T-helper 17 cell (primary cell): ENCODE results near the gene AAR2. TPM values are rescaled to one million over a fixed set of nuclear protein-coding genes. Genes with fewer than 3 reads are reported as not detected.

Source experiments
- ATAC-seq: fragments of 150-1000 bp; cut with Tn5 transposase; 2 replicates; pipeline ENCODE4 v1.10.0; 2021; ENCODE audit warnings: mild to moderate bottlenecking, moderate library complexity
- DNase-seq, 3 donors: peaks; one replicate each; pipeline versions ENCODE4 v3.0.0 to v3.0.0-alpha.2; 2020 to 2021
- H3K9me3 ChIP-seq: one replicate; pipeline ENCODE4 v1.7.0; 2013; ENCODE audit warnings: low read length, mild to moderate bottlenecking; ENCODE audit not compliant: control insufficient read depth, poor library complexity, severe bottlenecking
- H3K27ac Mint-ChIP-seq: one replicate; pipeline ENCODE4 v1.8.0; 2022; ENCODE audit warnings: mild to moderate bottlenecking, moderate library complexity, mixed read lengths
- H3K27me3 Mint-ChIP-seq: one replicate; pipeline ENCODE4 v1.8.0; 2022; ENCODE audit warnings: mixed read lengths
- H3K36me3 Mint-ChIP-seq: one replicate; pipeline ENCODE4 v1.8.0; 2022; ENCODE audit warnings: low read depth, mixed read lengths
- H3K4me1 Mint-ChIP-seq: one replicate; pipeline ENCODE4 v1.8.0; 2022; ENCODE audit warnings: mild to moderate bottlenecking, mixed read lengths
- H3K4me3 Mint-ChIP-seq: one replicate; pipeline ENCODE4 v1.8.0; 2022; ENCODE audit warnings: mild to moderate bottlenecking, moderate library complexity, mixed read lengths
- total RNA-seq, 4 donors: library from RNA in 2 of 4; stranded (reverse) in 2 of 4; gene quantifications; one replicate each; pipeline ENCODE4 v1.2.3 and lab custom pipeline; 2022 to 2026

Gene AAR2
- total RNA-seq, 2 donors from 2014 or later = 16.7 to 23.0 TPM

DNA sequence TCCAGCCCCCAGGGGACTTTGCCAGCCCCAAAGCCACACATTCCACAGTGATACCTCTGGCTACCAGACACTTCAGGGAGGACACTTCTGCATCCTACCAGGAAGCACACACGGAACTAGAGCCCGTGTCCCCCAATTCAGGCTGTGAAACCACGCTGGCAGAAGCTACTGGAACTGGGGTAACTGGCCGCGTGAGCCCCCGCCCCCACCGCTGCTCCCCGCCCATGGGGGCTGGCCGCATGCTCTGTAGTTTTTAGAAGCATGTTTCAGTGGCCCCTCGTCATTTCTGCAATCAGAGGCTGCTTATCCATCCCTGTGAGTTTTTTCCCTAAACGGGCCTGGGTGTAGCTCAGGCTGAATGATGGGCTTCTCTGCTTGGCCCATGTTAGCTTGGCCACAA lies 28.7 kb upstream of the AAR2 start:
- Mint-ChIP-seq H3K4me3 (no peak overlapping the region), H3K36me3 (no peaks in the 10 kb centered on the region), H3K27me3 (peaks cover 50% of the 10 kb centered on the region), H3K27ac (no peak overlapping the region), H3K4me1 (peaks cover 5% of the 10 kb centered on the region)
- no peak for DNase-seq
- H3K9me3 ChIP-seq = no peaks in the 10 kb centered on the region
- ATAC-seq = no peak

DNA sequence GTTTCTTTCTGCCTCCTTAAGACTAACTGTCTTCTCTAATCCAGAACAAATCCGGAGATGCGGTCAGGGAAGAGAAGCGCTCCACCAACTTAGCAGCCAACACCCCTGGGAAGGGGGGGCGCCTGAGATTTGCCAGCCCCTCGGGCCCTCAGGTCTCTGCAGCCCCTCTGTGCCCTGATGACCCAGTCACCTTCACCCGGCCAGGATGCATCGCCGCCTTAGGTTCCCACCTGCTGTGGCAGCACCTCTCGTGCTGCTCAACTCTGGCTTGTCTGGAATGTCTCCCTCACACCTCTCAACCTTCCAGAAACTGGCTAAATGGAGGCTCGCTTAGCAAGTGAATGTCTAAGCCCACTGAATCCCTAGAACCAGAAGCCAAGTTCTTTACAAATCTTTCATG lies 28.0 kb upstream of the AAR2 start:
- no peak overlapping the region for H3K4me3 Mint-ChIP-seq
- H3K27ac Mint-ChIP-seq = no peak overlapping the region
- H3K9me3 ChIP-seq = no peaks in the 10 kb centered on the region
- DNase-seq = no peak
- H3K27me3 Mint-ChIP-seq = peaks cover 50% of the 10 kb centered on the region
- H3K36me3 Mint-ChIP-seq = no peaks in the 10 kb centered on the region
- ATAC-seq = no peak
- peaks cover under 1% of the 10 kb centered on the region for H3K4me1 Mint-ChIP-seq

DNA sequence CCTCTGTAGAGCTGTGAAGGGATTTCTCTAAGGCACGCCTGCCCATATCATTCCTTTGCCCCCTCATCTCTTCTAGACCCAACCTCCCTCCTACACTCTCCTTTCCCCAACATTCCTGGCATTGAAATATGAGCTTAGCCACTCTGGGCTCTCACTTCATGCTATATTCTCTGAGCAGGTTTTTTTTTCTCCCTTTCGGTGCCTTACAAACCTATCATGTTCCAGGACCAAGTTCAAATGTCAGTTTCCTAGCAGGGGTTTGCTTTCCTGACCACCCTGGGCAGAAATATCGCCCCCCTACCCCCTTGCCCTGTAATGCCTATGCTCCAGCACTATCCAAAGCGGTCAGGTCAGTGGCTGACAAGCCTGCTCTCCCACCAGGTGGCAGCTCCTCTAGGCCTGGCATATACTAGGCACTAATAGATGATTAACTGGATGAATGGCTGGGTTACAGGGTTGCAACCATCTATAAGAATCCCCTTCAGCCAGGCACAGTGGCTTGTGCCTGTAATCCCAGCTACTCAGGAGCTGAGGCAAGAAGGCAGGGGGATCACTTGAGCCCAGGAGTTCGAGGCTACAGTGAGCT lies 25.7 kb upstream of the AAR2 start:
- no peaks in the 10 kb centered on the region for H3K36me3 Mint-ChIP-seq
- no peaks in the 10 kb centered on the region for H3K9me3 ChIP-seq
- H3K4me3 Mint-ChIP-seq = no peak overlapping the region
- no peak overlapping the region for H3K27ac Mint-ChIP-seq
- H3K27me3 Mint-ChIP-seq = peaks cover 48% of the 10 kb centered on the region
- H3K4me1 Mint-ChIP-seq = no peaks in the 10 kb centered on the region
- ATAC-seq = no peak
- DNase-seq = no peak

GRCh38 chr20:36213362-36213761 lies 22.9 kb upstream of the AAR2 start:
- ATAC-seq (no peak), DNase-seq (no peak)
- Mint-ChIP-seq H3K4me1 (peaks cover 5% of the 10 kb centered on the region), H3K27ac (no peak overlapping the region), H3K4me3 (no peak overlapping the region), H3K27me3 (peaks cover 42% of the 10 kb centered on the region), H3K36me3 (peaks cover 2% of the 10 kb centered on the region)
- no peaks in the 10 kb centered on the region for H3K9me3 ChIP-seq

DNA sequence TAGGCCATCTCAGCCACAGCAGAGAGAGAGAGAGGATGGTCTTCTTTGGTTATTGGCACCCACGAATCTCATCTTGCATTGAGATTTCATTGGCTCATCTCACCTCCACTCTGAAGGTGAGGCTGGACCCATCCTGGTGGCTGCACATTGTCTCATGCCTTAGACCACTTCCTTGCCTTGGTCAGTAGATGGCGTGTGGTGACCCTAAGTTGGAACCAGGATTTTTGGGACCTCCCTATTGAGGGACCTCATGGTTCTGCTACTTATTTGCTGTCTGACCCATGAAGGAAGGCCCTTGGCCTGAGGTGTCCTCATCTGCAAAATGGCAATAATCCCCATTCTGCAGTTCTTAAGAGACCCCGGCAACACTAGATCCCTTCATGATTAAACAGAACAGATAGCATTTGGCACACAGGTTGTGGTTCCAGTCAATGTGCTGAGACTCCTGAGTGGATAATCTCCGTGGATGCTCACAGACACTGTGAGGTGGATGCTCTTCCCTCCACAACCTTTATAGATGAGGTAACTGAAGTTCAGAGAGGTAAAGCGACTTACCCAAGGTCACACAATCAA lies 21.5 kb upstream of the AAR2 start:
- ATAC-seq = no peak
- H3K4me3 Mint-ChIP-seq = no peak overlapping the region
- peaks cover 36% of the 10 kb centered on the region for H3K27me3 Mint-ChIP-seq
- no peak overlapping the region for H3K27ac Mint-ChIP-seq
- no peak for DNase-seq
- H3K9me3 ChIP-seq = no peaks in the 10 kb centered on the region
- H3K36me3 Mint-ChIP-seq = peaks cover 2% of the 10 kb centered on the region
- peaks cover 5% of the 10 kb centered on the region for H3K4me1 Mint-ChIP-seq

- no peak for ATAC-seq
- no peaks in the 10 kb centered on the region for H3K9me3 ChIP-seq
- peaks cover 2% of the 10 kb centered on the region for H3K36me3 Mint-ChIP-seq
- peaks cover 5% of the 10 kb centered on the region for H3K4me1 Mint-ChIP-seq
- no peak for DNase-seq
- H3K27me3 Mint-ChIP-seq = peaks cover 32% of the 10 kb centered on the region
- H3K4me3 Mint-ChIP-seq = no peak overlapping the region
- H3K27ac Mint-ChIP-seq = no peak overlapping the region
Observed at GRCh38 chr20:36215778-36216177, 20.5 kb upstream of the AAR2 start.

- peaks cover 2% of the 10 kb centered on the region for H3K36me3 Mint-ChIP-seq
- peaks cover 5% of the 10 kb centered on the region for H3K4me1 Mint-ChIP-seq
- H3K4me3 Mint-ChIP-seq = no peak overlapping the region
- peak overlapping the region; percentile 85 for H3K27ac Mint-ChIP-seq
- peaks cover 28% of the 10 kb centered on the region for H3K27me3 Mint-ChIP-seq
- ATAC-seq (no peak), DNase-seq (no peak)
- H3K9me3 ChIP-seq = no peaks in the 10 kb centered on the region
Observed at GRCh38 chr20:36216314-36217025, 19.8 kb upstream of the AAR2 start.

DNA sequence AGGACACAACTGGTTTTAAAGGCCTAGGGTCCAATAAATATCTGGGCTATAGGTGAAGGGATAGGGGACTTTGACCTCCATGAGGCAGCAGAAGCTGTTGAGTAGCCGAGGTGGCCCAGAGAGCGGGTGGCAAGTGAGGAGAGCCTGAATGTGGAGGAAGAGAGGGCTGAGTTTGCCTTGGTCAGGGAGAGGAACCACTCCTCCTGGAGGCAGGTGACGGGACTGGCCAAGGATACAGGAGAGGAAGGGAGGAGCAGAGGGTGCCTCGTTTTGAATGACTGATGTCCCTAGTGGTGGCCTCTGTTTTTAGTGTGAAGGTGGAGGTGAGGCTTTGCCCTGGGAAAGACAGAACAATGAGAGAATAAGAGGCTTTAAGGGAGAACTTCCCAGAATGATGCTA lies 19.1 kb upstream of the AAR2 start:
- no peaks in the 10 kb centered on the region for H3K9me3 ChIP-seq
- Mint-ChIP-seq H3K4me3 (no peak overlapping the region), H3K4me1 (peaks cover 5% of the 10 kb centered on the region), H3K27me3 (peaks cover 25% of the 10 kb centered on the region), H3K36me3 (peaks cover 2% of the 10 kb centered on the region), H3K27ac (no peak overlapping the region)
- DNase-seq (no peak), ATAC-seq (no peak)

GRCh38 chr20:36218380-36219064 lies 17.8 kb upstream of the AAR2 start:
- Mint-ChIP-seq H3K27ac (no peak overlapping the region), H3K4me1 (peaks cover 5% of the 10 kb centered on the region), H3K4me3 (no peak overlapping the region), H3K36me3 (peaks cover 2% of the 10 kb centered on the region), H3K27me3 (peaks cover 25% of the 10 kb centered on the region)
- ATAC-seq = no peak
- DNase-seq = no peak
- no peaks in the 10 kb centered on the region for H3K9me3 ChIP-seq

- peaks cover 5% of the 10 kb centered on the region for H3K4me1 Mint-ChIP-seq
- H3K27me3 Mint-ChIP-seq = peaks cover 25% of the 10 kb centered on the region
- no peak for ATAC-seq
- DNase-seq = no peak
- H3K9me3 ChIP-seq = no peaks in the 10 kb centered on the region
- H3K27ac Mint-ChIP-seq = no peak overlapping the region
- peaks cover 2% of the 10 kb centered on the region for H3K36me3 Mint-ChIP-seq
- H3K4me3 Mint-ChIP-seq = no peak overlapping the region
Observed at GRCh38 chr20:36219671-36220220, 16.5 kb upstream of the AAR2 start.

DNA sequence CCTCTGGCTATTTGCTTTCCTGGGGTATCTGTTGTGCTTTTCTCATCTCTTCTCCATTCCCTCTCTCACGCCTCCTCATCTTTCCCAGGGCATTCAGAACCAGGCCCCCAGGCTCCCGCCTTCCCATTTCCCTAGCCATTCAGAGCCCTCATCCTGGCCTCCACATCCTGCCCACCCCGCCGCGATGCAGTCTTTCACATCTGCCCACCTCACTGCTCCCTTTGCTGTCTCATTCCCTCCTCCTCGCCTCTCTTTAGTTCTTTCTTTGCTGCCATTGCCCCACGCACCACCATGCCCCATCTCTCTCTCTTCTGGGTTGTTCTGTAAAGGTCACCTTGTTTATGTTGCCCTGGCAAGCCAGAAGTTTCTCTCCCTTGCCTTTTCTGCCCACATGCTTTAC lies 10.6 kb upstream of the AAR2 start:
- peaks cover 3% of the 10 kb centered on the region for H3K4me1 Mint-ChIP-seq
- DNase-seq = no peak
- no peak overlapping the region for H3K27ac Mint-ChIP-seq
- ATAC-seq = no peak
- no peak overlapping the region for H3K4me3 Mint-ChIP-seq
- H3K9me3 ChIP-seq = no peaks in the 10 kb centered on the region
- peaks cover 35% of the 10 kb centered on the region for H3K27me3 Mint-ChIP-seq
- peaks cover 2% of the 10 kb centered on the region for H3K36me3 Mint-ChIP-seq

DNA sequence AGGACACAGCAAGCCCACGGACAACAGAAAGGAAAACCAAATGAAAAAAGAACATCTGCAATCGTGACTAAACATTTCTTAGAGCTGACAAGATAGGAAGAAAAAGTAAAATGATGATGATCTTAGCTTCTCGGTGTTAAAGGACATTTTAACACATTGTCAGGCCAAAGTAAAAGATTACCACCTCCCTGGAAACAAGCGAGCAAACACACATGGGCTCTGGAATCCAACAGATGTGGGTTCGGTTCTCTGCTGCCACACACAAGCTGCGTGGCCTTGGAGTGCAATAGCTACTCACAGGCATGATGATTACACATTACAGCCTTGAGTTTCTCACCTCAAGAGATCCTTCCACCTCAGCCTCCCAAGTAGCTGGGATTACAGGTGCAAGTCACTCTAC lies 7.5 kb upstream of the AAR2 start:
- H3K9me3 ChIP-seq = no peaks in the 10 kb centered on the region
- ATAC-seq (no peak), DNase-seq (no peak)
- H3K4me1 Mint-ChIP-seq = peaks cover 3% of the 10 kb centered on the region
- no peak overlapping the region for H3K4me3 Mint-ChIP-seq
- peaks cover 46% of the 10 kb centered on the region for H3K27me3 Mint-ChIP-seq
- H3K36me3 Mint-ChIP-seq = peaks cover 3% of the 10 kb centered on the region
- no peak overlapping the region for H3K27ac Mint-ChIP-seq

DNA sequence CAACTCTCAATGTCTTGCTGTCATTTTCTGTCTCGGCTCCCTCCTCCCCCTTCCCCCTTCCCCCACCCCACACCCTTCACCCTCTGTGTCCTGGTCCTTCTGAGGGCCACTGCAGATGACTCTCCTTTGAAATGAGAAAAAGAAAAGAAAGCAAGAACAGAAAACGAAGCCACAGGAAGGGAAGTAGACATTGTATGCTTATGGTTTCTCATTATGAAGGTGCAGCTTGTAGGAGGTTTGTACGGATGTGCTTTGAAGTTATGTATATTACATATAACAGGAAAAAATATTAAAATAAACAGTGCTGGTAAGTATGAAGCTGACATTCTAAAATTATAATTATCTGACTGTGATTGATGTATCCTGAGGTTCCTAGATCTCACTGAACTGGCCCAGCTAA lies 6.3 kb upstream of the AAR2 start:
- Mint-ChIP-seq H3K4me3 (no peak overlapping the region), H3K27ac (no peak overlapping the region), H3K4me1 (peaks cover 3% of the 10 kb centered on the region), H3K27me3 (peaks cover 46% of the 10 kb centered on the region), H3K36me3 (peaks cover 3% of the 10 kb centered on the region)
- no peaks in the 10 kb centered on the region for H3K9me3 ChIP-seq
- DNase-seq (no peak), ATAC-seq (no peak)
